SK-N-SH treated with all-trans-retinoic acid at 6 μM for 48 hours (cell line): ENCODE measurements around the gene SMYD3.

ENCODE experiments used
- ATAC-seq: fragments of 200-7000 bp; cut with Tn5 transposase; 3 replicates; pipeline ENCODE4 v1.9.1; 2020; ENCODE audit warnings: mild to moderate bottlenecking, moderate library complexity
- ARNTL ChIP-seq: fragments of 450-650 bp; formaldehyde crosslinking; IDR thresholded peaks from 2 replicates; pipeline ENCODE4 v1.5.0; 2020; ENCODE audit warnings: low read depth, mild to moderate bottlenecking, moderate library complexity, borderline replicate concordance
- BACH2 ChIP-seq: fragments of 250-450 bp; sonication (Bioruptor Pico); IDR thresholded peaks from 2 replicates; pipeline ENCODE4 v1.9.0; 2021; ENCODE audit warnings: mild to moderate bottlenecking, borderline replicate concordance
- CREB5 ChIP-seq: fragments of 250-450 bp; sonication (Bioruptor Pico); IDR thresholded peaks from 2 replicates; pipeline ENCODE4 v1.5.1; 2020; ENCODE audit warnings: low read depth, mild to moderate bottlenecking, moderate library complexity
- CSDC2 ChIP-seq: fragments of 250-450 bp; sonication (Bioruptor Pico); IDR thresholded peaks from 2 replicates; pipeline ENCODE4 v1.5.0; 2020; ENCODE audit warnings: mild to moderate bottlenecking, moderate library complexity
- CSRNP3 ChIP-seq: fragments of 250-450 bp; sonication (Bioruptor Pico); IDR thresholded peaks from 2 replicates; pipeline ENCODE4 v1.5.1; 2021; ENCODE audit warnings: mild to moderate bottlenecking, moderate library complexity
- ESRRG ChIP-seq: fragments of 250-450 bp; sonication (Bioruptor Pico); IDR thresholded peaks from 2 replicates; pipeline ENCODE4 v1.6.1; 2021; ENCODE audit warnings: mild to moderate bottlenecking
- GLIS3 ChIP-seq: fragments of 250-450 bp; sonication (Bioruptor Pico); IDR thresholded peaks from 2 replicates; pipeline ENCODE4 v1.5.0; 2020; ENCODE audit warnings: mild to moderate bottlenecking, moderate library complexity
- ISL1 ChIP-seq: fragments of 250-450 bp; sonication (Bioruptor Pico); IDR thresholded peaks from 2 replicates; pipeline ENCODE4 v2.1.2; 2022; ENCODE audit warnings: mild to moderate bottlenecking, moderate library complexity
- OSR1 ChIP-seq: fragments of 250-450 bp; sonication (Bioruptor Pico); IDR thresholded peaks from 2 replicates; pipeline ENCODE4 v1.8.0; 2022; ENCODE audit warnings: moderate library complexity, mild to moderate bottlenecking, inconsistent platforms
- PATZ1 ChIP-seq: fragments of 250-450 bp; sonication (Bioruptor Pico); IDR thresholded peaks from 2 replicates; pipeline ENCODE4 v1.8.0; 2020; ENCODE audit warnings: mild to moderate bottlenecking, moderate library complexity, borderline replicate concordance
- POU6F1 ChIP-seq: fragments of 250-450 bp; sonication (Bioruptor Pico); IDR thresholded peaks from 2 replicates; pipeline ENCODE4 v1.8.0; 2021; ENCODE audit warnings: low read depth, mild to moderate bottlenecking, moderate library complexity, borderline replicate concordance
- RARB ChIP-seq: fragments of 250-450 bp; sonication (Bioruptor Pico); IDR thresholded peaks from 2 replicates; pipeline ENCODE4 v1.8.0; 2021; ENCODE audit warnings: mild to moderate bottlenecking, moderate library complexity
- SNAI2 ChIP-seq: fragments of 250-450 bp; sonication (Bioruptor Pico); IDR thresholded peaks from 2 replicates; pipeline ENCODE4 v1.5.0; 2020; ENCODE audit warnings: mild to moderate bottlenecking, moderate library complexity
- TCF4 ChIP-seq: fragments of 250-450 bp; sonication (Bioruptor Pico); IDR thresholded peaks from 2 replicates; pipeline ENCODE4 v1.8.0; 2021; ENCODE audit warnings: mild to moderate bottlenecking, moderate library complexity, borderline replicate concordance
- TOX ChIP-seq: fragments of 250-450 bp; sonication (Bioruptor Pico); IDR thresholded peaks from 2 replicates; pipeline ENCODE4 v1.8.0; 2021; ENCODE audit warnings: mild to moderate bottlenecking, moderate library complexity, borderline replicate concordance
- ZC3H10 ChIP-seq: fragments of 250-450 bp; sonication (Bioruptor Pico); IDR thresholded peaks from 2 replicates; pipeline ENCODE4 v1.5.1; 2021; ENCODE audit warnings: mild to moderate bottlenecking, moderate library complexity
- ZFP3 ChIP-seq: fragments of 250-450 bp; sonication (Bioruptor Pico); IDR thresholded peaks from 2 replicates; pipeline ENCODE4 v1.5.0; 2020; ENCODE audit warnings: mild to moderate bottlenecking, moderate library complexity
- ZFP30 ChIP-seq: fragments of 450-650 bp; formaldehyde crosslinking; IDR thresholded peaks from 2 replicates; pipeline ENCODE4 v1.5.0; 2022; ENCODE audit warnings: mild to moderate bottlenecking, moderate library complexity
- ZNF70 ChIP-seq: fragments of 450-650 bp; formaldehyde crosslinking; IDR thresholded peaks from 2 replicates; pipeline ENCODE4 v1.5.0; 2020; ENCODE audit warnings: mild to moderate bottlenecking, moderate library complexity
- ZNF8 ChIP-seq: fragments of 450-650 bp; formaldehyde crosslinking; IDR thresholded peaks from 2 replicates; pipeline ENCODE4 v1.5.0; 2020; ENCODE audit warnings: mild to moderate bottlenecking, moderate library complexity

Gene SMYD3

GRCh38 chr1:245986404-245987218 is 520.5 kb downstream of the SMYD3 start (continued):
- TF ChIP-seq POU6F1 = 0 out of 2 replicates have a peak, but pooled peaks have one; percentile 85
- TF ChIP-seq ZFP30 (CRISPR knock-in tag) = no peak
- TF ChIP-seq CSDC2 = no peak
- no peak for TF ChIP-seq ZNF70 (CRISPR knock-in tag)
- TF ChIP-seq TOX (CRISPR knock-in tag) = 0 out of 2 replicates have a peak, but pooled peaks have one; percentile 68

GRCh38 chr1:245984390-245985155 is 522.5 kb downstream of the SMYD3 start:
- no peak for ATAC-seq

More at GRCh38 chr1:245984390-245985155, 522.5 kb downstream of the SMYD3 start:
- no peak for TF ChIP-seq ZNF70 (CRISPR knock-in tag)
- TF ChIP-seq ZC3H10 = no peak
- no peak for TF ChIP-seq GLIS3 (CRISPR knock-in tag)
- TF ChIP-seq ZFP30 (CRISPR knock-in tag) = no peak
- TF ChIP-seq TCF4 (CRISPR knock-in tag) = no peak
- TF ChIP-seq PATZ1 (CRISPR knock-in tag) = no peak
- TF ChIP-seq CSDC2 = no peak
- TF ChIP-seq OSR1 (CRISPR knock-in tag) = no peak
- no peak for TF ChIP-seq ESRRG (CRISPR knock-in tag)
- TF ChIP-seq CREB5 (CRISPR knock-in tag) = no peak
- TF ChIP-seq RARB (CRISPR knock-in tag) = no peak
- TF ChIP-seq TOX (CRISPR knock-in tag) = no peak
- TF ChIP-seq ARNTL (CRISPR knock-in tag) = no peak
- TF ChIP-seq BACH2 = no peak
- TF ChIP-seq CSRNP3 = no peak
- TF ChIP-seq ZFP3 = no peak
- no peak for TF ChIP-seq POU6F1
- TF ChIP-seq SNAI2 = no peak
- no peak for TF ChIP-seq ISL1 (CRISPR knock-in tag)
- no peak for TF ChIP-seq ZNF8 (CRISPR knock-in tag)
